ENCODE measurements around the gene RNF207. TPM values are rescaled to one million over a fixed set of nuclear protein-coding genes. Genes with fewer than 3 reads are reported as not detected.

RNF207 gene
- total and polyA plus RNA-seq, 2 donors (not counting 3 experiments of a cell fraction or from before 2014, with no cell fraction given), result 3.2 to 8.2 TPM

DNA sequence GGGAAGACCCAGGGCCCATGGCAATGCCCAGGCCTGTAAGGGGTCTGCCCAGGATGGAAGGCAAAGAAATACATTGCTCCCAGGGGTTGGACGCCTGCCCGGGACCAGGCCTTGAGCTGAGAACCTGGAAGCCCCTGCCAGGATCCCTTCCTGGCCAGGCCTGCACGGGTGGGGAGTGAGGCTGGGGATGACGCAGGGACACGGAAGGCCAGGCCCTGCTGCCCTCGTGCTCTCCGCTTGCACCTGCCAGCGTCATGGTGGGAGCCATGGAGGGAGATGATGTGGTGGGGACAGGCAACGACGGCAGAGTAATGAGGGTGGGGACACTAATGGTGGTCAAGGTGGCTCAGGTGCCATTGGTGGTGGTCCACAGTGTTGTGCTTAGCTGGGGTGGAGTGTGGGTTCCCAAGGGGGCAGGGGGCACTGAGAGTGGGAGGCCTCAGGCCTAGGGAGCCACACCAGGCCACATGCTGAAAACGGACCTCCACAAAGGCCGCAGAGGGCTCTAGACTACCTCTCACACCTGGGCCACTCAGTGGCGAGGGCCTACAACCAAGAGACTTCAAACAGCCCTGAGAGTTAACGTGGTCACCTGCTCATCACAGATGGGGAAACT lies 42.4 kb downstream of the RNF207 start:
- Histone ChIP-seq H2AFZ (ENCODE audit: low read depth, low read length) (no peak overlapping the region), H3K27ac (ENCODE audit: insufficient read depth, low read depth, low read length) (no peak overlapping the region)
- no peak for FAIRE-seq

More for the DNA sequence above, 42.4 kb downstream of the RNF207 start:
- no peak overlapping the region for H3K4me2 ChIP-seq (ENCODE audit: insufficient read depth, low read length)
- POLR2A ChIA-PET, result interaction anchor here (0.6 kb wide), 1 partner anchor 216 kb away, joined by 3 read pairs; no protein-coding TSS in a partner anchor
- no peak for DNase-seq (ENCODE audit: low read depth, low spot score)
- no peak overlapping the region for H3K9ac ChIP-seq (replicated peaks; ENCODE audit: extremely low read depth, insufficient read depth, low read length)
- H3K27me3 ChIP-seq (ENCODE audit: control insufficient read depth in 2 of 2, insufficient read depth in 2 of 2, low read length in 2 of 2), result peaks cover 17 to 24% of the 10 kb centered on the region in 2 experiments
- BruUV-seq (replicated peaks), result no TSS peak
- H3K79me2 ChIP-seq (ENCODE audit: control insufficient read depth, insufficient read depth, low read length), result no peaks in the 10 kb centered on the region
- intact Hi-C loops (cut with micrococcal nuclease), result no loop called here
- no peaks in the 10 kb centered on the region for H3K9me1 ChIP-seq (replicated peaks; ENCODE audit: control insufficient read depth, extremely low read depth, insufficient read depth, low read length)
- TF ChIP-seq JUN (IDR thresholded peaks at IDR 0.05; ENCODE audit: borderline replicate concordance, insufficient read depth, insufficient read length, low read depth) (no peak), MYC (IDR thresholded peaks at IDR 0.05; ENCODE audit: low read depth, low read length) (no peak), FOS (IDR thresholded peaks at IDR 0.05; ENCODE audit: borderline replicate concordance, insufficient read depth, low read length) (no peak), EZH2 (IDR thresholded peaks at IDR 0.05; ENCODE audit: borderline replicate concordance, low read depth, low read length, severe bottlenecking) (no peak), POLR2AphosphoS5 (IDR thresholded peaks at IDR 0.05; ENCODE audit: insufficient read depth, low read depth, low read length) (no peak), GATA2 (IDR thresholded peaks at IDR 0.05; ENCODE audit: insufficient read depth, insufficient read length, low read depth, low read length) (no peak)
- TF ChIP-seq, protein P1, sequence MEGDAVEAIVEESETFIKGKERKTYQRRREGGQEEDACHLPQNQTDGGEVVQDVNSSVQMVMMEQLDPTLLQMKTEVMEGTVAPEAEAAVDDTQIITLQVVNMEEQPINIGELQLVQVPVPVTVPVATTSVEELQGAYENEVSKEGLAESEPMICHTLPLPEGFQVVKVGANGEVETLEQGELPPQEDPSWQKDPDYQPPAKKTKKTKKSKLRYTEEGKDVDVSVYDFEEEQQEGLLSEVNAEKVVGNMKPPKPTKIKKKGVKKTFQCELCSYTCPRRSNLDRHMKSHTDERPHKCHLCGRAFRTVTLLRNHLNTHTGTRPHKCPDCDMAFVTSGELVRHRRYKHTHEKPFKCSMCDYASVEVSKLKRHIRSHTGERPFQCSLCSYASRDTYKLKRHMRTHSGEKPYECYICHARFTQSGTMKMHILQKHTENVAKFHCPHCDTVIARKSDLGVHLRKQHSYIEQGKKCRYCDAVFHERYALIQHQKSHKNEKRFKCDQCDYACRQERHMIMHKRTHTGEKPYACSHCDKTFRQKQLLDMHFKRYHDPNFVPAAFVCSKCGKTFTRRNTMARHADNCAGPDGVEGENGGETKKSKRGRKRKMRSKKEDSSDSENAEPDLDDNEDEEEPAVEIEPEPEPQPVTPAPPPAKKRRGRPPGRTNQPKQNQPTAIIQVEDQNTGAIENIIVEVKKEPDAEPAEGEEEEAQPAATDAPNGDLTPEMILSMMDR (IDR thresholded peaks at IDR 0.05; ENCODE audit: extremely low read depth in 1 of 2, insufficient read depth in 1 of 2, low read depth in 1 of 2, low read length in 2 of 2), result no peak
- TF ChIP-seq, protein P2, sequence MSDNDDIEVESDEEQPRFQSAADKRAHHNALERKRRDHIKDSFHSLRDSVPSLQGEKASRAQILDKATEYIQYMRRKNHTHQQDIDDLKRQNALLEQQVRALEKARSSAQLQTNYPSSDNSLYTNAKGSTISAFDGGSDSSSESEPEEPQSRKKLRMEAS (IDR thresholded peaks at IDR 0.05; ENCODE audit: insufficient read depth, insufficient read length), result no peak
- dilution Hi-C loops (cut with MboI; ENCODE audit: extremely low pct_ligation_motif_present, low sequenced_read_pairs), result no loop called here
- H3K4me1 ChIP-seq (ENCODE audit: control insufficient read depth, extremely low read depth, insufficient read depth, low read length), result peaks cover 5% of the 10 kb centered on the region
- H3K36me3 ChIP-seq (ENCODE audit: control insufficient read depth in 2 of 2, extremely low read depth in 1 of 2, insufficient read depth in 2 of 2, low read length in 2 of 2), result no peaks in the 10 kb centered on the region
- no peaks in the 10 kb centered on the region for H4K20me1 ChIP-seq (replicated peaks; ENCODE audit: control insufficient read depth, extremely low read depth, insufficient read depth, low read length)
- CTCF ChIA-PET, result interaction anchor here (1.2 to 7.8 kb wide), 11 partner anchors 10 to 189 kb away, joined by 3 to 208 read pairs (median 13); partner anchors contain the start of genes ACOT7 and RNF207
- no peak overlapping the region for H3K4me3 ChIP-seq (replicated peaks in 1 of 3; ENCODE audit: insufficient read depth in 1 of 3, low read depth in 1 of 3, low read length in 3 of 3)
- H3K9me3 ChIP-seq (replicated peaks; ENCODE audit: control insufficient read depth, insufficient read depth, low read length), result no peaks in the 10 kb centered on the region

Measured in endothelial cell of umbilical vein (primary cell).